GM18520 (cell line): Measurements from ENCODE around the gene VSTM4.

ENCODE experiments used
- ATAC-seq: cut with Tn5 transposase; IDR thresholded peaks from one replicate; pipeline ENCODE4 v1.9.1; 2021; ENCODE audit not compliant: unreplicated experiment

The VSTM4 gene

GRCh38 chr10:48978318-48978717 is 137.0 kb downstream of the VSTM4 start:
- ATAC-seq = no peak

GRCh38 chr10:48976196-48976595 is 139.1 kb downstream of the VSTM4 start:
- no peak for ATAC-seq

- no peak for ATAC-seq
Measured at GRCh38 chr10:48974510-48975156, 140.7 kb downstream of the VSTM4 start.

GRCh38 chr10:48973065-48973464 is 142.3 kb downstream of the VSTM4 start:
- ATAC-seq = no peak

- no peak for ATAC-seq
Measured at GRCh38 chr10:48970654-48971053, 144.7 kb downstream of the VSTM4 start.

- no peak for ATAC-seq
Measured at GRCh38 chr10:48970046-48970445, 145.3 kb downstream of the VSTM4 start.

- ATAC-seq = no peak
Measured at GRCh38 chr10:48968036-48968435, 147.3 kb downstream of the VSTM4 start.

- no peak for ATAC-seq
Measured at GRCh38 chr10:48965460-48965859, 149.9 kb downstream of the VSTM4 start.
